NCI-H187 (cell line): ENCODE data around the gene C4A.

Experiments used
- DNase-seq, 2 experiments: peaks; one replicate each; lab custom pipeline; 2025; lab: John Stamatoyannopoulos, UW

Gene C4A

GRCh38 chr6:32050562-32050961 lies 68.7 kb downstream of the C4A start:
- DNase-seq = no peak
